Activated naive CD8-positive, alpha-beta T cell treated with anti-CD3 and anti-CD28 coated beads, Interleukin-2, amount 50 U/mL, for 24 hours (primary cell): ENCODE measurements around the gene BNC1.

ENCODE experiments used
- ATAC-seq: fragments of 150-1000 bp; cut with Tn5 transposase; one replicate; pipeline ENCODE4 v1.10.0; 2021
- DNase-seq: peaks from one replicate; pipeline ENCODE4 v3.0.0; 2021
- H3K27ac Mint-ChIP-seq: one replicate; pipeline ENCODE4 v1.8.0; 2021; ENCODE audit warnings: mild to moderate bottlenecking, mixed read lengths
- H3K27me3 Mint-ChIP-seq: one replicate; pipeline ENCODE4 v1.8.0; 2021; ENCODE audit warnings: mixed read lengths
- H3K36me3 Mint-ChIP-seq: one replicate; pipeline ENCODE4 v1.8.0; 2021; ENCODE audit warnings: low read depth, mixed read lengths
- H3K4me1 Mint-ChIP-seq: one replicate; pipeline ENCODE4 v1.8.0; 2021; ENCODE audit warnings: mixed read lengths
- H3K4me3 Mint-ChIP-seq: one replicate; pipeline ENCODE4 v1.8.0; 2021; ENCODE audit warnings: mild to moderate bottlenecking, moderate library complexity, mixed read lengths
- H3K9me3 Mint-ChIP-seq: one replicate; pipeline ENCODE4 v1.8.0; 2021; ENCODE audit warnings: mixed read lengths

The BNC1 gene, protein sequence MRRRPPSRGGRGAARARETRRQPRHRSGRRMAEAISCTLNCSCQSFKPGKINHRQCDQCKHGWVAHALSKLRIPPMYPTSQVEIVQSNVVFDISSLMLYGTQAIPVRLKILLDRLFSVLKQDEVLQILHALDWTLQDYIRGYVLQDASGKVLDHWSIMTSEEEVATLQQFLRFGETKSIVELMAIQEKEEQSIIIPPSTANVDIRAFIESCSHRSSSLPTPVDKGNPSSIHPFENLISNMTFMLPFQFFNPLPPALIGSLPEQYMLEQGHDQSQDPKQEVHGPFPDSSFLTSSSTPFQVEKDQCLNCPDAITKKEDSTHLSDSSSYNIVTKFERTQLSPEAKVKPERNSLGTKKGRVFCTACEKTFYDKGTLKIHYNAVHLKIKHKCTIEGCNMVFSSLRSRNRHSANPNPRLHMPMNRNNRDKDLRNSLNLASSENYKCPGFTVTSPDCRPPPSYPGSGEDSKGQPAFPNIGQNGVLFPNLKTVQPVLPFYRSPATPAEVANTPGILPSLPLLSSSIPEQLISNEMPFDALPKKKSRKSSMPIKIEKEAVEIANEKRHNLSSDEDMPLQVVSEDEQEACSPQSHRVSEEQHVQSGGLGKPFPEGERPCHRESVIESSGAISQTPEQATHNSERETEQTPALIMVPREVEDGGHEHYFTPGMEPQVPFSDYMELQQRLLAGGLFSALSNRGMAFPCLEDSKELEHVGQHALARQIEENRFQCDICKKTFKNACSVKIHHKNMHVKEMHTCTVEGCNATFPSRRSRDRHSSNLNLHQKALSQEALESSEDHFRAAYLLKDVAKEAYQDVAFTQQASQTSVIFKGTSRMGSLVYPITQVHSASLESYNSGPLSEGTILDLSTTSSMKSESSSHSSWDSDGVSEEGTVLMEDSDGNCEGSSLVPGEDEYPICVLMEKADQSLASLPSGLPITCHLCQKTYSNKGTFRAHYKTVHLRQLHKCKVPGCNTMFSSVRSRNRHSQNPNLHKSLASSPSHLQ

DNA sequence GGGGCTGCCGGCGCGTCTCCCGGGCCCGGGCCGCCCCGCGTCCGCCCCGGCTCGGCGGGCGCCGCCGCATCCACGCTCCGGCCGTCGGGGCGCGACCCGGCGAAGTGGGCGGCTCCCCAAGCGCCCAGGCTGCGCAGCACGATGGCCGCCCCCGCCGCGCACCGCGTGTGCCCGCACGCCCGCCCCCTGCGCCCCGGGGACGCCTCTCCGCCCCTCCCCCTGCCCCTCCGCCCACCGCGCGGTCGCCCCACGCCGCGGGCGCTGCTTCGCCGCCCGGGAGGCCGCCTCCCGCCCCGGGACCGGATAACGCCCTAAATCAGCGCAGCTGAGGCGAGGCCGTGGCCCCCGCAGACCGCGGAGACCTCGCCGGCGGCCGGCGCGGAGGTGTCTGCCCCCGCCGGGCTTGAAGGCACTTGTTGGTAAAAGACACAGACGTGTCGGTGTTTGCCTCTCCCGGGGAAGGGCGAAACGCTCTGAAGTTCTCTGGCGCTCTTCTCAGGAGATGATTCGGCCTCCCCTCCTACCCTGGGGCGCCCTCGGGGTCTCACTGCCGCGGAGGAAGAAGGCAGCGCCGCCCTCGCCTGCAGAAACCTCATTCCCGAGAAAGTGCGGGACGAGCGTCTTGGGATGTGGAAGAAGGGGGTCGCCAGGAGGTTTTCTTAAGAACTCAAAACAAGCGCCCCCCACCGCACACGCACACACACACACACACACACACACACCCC is at the start of gene BNC1:
Gene BNC1, minus strand, starts transcription at position 106 of the 725 bp plus-strand sequence. Its CDS starts 36 bp downstream, at position 70.
- no peaks in the 10 kb centered on the region for H3K9me3 Mint-ChIP-seq
- H3K27me3 Mint-ChIP-seq: peaks cover 69% of the 10 kb centered on the region
- H3K4me3 Mint-ChIP-seq: peak within 1 kb of the TSS; percentile 46
- no peak for DNase-seq
- no peak within 1 kb of the TSS for H3K27ac Mint-ChIP-seq
- H3K36me3 Mint-ChIP-seq: no peaks in the 10 kb centered on the region
- peaks cover 9% of the 10 kb centered on the region for H3K4me1 Mint-ChIP-seq
- peak; percentile 18 for ATAC-seq

DNA sequence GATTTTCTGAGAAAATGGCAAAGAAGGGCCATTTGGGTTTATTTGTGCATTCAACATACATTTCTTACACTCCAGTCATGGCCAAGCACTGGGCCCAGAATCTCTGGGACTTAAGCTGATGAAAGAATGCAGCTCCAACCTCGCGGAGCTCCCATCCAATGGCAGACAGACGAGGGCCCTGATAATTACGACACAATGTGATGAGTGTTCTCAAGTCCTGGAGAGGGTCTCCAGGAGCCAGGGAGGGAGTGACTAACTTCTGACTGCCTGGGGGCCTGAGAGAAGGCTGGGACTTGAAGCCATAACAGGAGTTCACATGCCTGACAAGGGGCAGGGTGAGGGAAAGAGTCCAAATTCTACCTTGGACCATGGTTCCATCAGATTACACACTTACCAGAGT is 42.6 kb upstream of the BNC1 start:
- H3K4me3 Mint-ChIP-seq: no peak overlapping the region
- no peak overlapping the region for H3K27ac Mint-ChIP-seq
- no peak for ATAC-seq
- H3K27me3 Mint-ChIP-seq: peaks cover 5% of the 10 kb centered on the region
- no peaks in the 10 kb centered on the region for H3K4me1 Mint-ChIP-seq
- no peaks in the 10 kb centered on the region for H3K36me3 Mint-ChIP-seq
- DNase-seq: no peak
- no peaks in the 10 kb centered on the region for H3K9me3 Mint-ChIP-seq

DNA sequence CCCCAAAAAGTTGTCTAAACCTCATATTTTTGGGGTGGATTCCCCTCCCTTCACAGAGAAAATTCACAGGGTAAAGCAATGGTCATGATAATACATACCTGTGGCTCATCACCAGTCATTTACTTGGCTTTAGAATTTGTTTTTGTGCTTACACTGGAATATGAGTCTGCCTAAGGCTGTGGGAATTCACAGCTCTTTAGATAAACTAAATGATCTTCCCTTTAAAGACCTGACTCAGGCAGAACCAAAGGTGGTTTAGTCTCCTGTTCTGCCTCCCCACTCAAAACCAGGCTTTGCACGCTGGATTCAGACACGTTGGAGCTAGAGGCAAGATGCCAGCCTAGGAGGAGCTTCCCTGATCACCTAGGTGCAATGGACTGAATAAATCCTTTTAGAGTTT is 40.3 kb upstream of the BNC1 start:
- ATAC-seq (no peak), DNase-seq (no peak)
- Mint-ChIP-seq H3K36me3 (no peaks in the 10 kb centered on the region), H3K27ac (no peak overlapping the region), H3K4me3 (no peak overlapping the region), H3K9me3 (no peaks in the 10 kb centered on the region), H3K4me1 (no peaks in the 10 kb centered on the region), H3K27me3 (peaks cover 11% of the 10 kb centered on the region)

DNA sequence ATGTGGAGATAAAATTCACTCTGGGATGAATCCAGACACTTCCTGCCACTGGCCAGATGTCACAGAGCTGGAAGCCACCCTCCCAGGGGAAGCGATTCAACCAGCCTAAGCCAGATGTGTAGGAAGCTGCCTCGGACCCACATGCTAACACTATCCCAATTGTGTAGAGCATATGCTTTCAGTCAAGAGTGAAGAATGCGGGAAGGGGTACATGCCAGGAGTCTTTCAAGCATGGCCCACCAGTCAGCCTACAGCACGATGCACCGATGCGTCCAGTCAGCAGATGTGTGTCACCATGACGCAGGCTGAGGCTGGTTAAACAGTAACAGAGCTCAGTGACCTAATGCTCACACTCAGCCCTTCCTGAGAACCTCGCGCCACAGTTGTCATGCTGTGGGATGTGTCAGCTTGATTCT is 38.8 kb upstream of the BNC1 start:
- Mint-ChIP-seq H3K27ac (no peak overlapping the region), H3K27me3 (peaks cover 14% of the 10 kb centered on the region), H3K4me1 (no peaks in the 10 kb centered on the region), H3K9me3 (no peaks in the 10 kb centered on the region), H3K36me3 (no peaks in the 10 kb centered on the region), H3K4me3 (no peak overlapping the region)
- ATAC-seq: no peak
- DNase-seq: no peak

DNA sequence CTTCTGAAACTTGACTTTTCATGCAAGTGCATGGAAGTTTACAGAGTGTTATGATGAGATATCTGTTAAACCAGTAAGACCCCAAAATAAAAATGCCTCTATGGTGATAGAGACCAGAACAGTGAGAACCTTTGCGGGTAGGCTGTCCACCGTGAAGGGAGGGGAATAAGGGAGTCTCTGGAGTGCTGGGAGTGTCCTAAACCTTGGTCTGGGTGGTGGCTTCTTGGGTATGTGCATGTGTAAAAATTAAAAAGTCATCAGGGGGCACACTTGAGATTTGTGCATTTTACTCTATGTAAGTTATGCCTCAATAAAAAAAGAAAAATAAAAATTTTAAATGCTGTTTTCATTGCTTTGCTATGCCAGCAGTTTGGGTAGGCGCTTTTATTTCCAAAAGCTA is 38.2 kb upstream of the BNC1 start:
- no peaks in the 10 kb centered on the region for H3K36me3 Mint-ChIP-seq
- no peaks in the 10 kb centered on the region for H3K4me1 Mint-ChIP-seq
- H3K27ac Mint-ChIP-seq: no peak overlapping the region
- no peaks in the 10 kb centered on the region for H3K9me3 Mint-ChIP-seq
- DNase-seq (no peak), ATAC-seq (no peak)
- peaks cover 17% of the 10 kb centered on the region for H3K27me3 Mint-ChIP-seq
- no peak overlapping the region for H3K4me3 Mint-ChIP-seq

DNA sequence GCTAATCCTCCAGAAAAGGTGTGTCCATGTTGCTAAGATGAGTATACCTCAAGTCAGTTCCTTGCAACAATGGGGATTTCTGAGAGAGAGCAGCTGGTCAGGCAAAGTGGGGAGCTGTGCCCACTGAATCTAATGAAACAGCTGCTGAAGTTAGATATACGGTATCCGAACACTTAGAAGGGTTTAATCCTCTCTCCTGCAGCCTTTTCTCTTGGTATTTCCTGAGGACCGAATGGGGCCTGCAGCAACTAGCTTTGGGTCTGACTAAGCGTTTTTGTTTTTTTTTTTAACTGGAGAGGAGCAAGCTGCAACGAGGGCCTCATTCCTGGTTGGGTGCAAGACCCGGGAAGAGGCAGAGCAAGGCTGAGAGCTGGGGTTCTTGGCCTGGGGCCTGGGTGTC is 37.6 kb upstream of the BNC1 start:
- H3K36me3 Mint-ChIP-seq: no peaks in the 10 kb centered on the region
- no peaks in the 10 kb centered on the region for H3K9me3 Mint-ChIP-seq
- H3K27me3 Mint-ChIP-seq: peaks cover 22% of the 10 kb centered on the region
- DNase-seq: no peak
- ATAC-seq: no peak
- H3K27ac Mint-ChIP-seq: no peak overlapping the region
- no peaks in the 10 kb centered on the region for H3K4me1 Mint-ChIP-seq
- no peak overlapping the region for H3K4me3 Mint-ChIP-seq

DNA sequence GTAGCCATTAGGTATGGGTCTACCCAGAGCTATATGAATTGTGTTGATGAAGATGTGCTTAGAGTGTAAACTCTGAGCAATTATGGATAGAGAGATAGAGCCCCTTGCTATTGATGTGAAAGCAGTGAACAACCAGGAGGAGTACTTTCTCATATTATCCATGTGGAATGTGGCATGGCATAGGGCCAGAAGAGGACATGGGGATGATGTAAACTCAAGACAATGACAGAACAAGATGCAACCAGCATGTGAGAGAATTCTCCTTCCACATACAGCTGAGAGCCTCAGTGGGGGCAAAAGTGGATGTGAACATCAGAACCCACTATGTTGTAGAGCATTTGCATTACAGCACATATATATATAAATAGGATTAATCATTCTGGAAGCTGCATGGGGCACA is 36.4 kb upstream of the BNC1 start:
- ATAC-seq (no peak), DNase-seq (no peak)
- Mint-ChIP-seq H3K36me3 (no peaks in the 10 kb centered on the region), H3K27me3 (peaks cover 22% of the 10 kb centered on the region), H3K4me1 (no peaks in the 10 kb centered on the region), H3K9me3 (no peaks in the 10 kb centered on the region), H3K4me3 (no peak overlapping the region), H3K27ac (no peak overlapping the region)

DNA sequence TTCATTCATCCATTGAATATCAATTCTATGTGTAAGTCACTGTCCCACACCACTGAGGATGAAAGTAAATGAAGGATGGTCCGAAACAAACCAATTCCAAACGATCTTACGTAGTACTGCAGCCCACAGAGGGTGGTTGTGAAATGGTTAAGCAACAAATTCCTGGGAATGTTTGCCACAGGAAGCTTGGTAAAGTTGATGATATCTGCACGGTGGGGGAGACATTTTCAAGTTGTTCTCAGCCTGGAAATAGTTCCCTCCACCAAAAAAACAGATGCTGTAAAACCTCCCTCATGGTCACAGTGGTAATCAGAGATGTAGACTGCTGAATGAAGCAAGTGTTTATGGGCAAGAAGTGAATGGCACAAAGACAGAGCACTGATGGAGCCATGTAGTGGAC is 35.9 kb upstream of the BNC1 start:
- no peak for ATAC-seq
- H3K4me3 Mint-ChIP-seq: no peak overlapping the region
- H3K9me3 Mint-ChIP-seq: no peaks in the 10 kb centered on the region
- H3K4me1 Mint-ChIP-seq: no peaks in the 10 kb centered on the region
- DNase-seq: no peak
- no peak overlapping the region for H3K27ac Mint-ChIP-seq
- peaks cover 19% of the 10 kb centered on the region for H3K27me3 Mint-ChIP-seq
- H3K36me3 Mint-ChIP-seq: no peaks in the 10 kb centered on the region

DNA sequence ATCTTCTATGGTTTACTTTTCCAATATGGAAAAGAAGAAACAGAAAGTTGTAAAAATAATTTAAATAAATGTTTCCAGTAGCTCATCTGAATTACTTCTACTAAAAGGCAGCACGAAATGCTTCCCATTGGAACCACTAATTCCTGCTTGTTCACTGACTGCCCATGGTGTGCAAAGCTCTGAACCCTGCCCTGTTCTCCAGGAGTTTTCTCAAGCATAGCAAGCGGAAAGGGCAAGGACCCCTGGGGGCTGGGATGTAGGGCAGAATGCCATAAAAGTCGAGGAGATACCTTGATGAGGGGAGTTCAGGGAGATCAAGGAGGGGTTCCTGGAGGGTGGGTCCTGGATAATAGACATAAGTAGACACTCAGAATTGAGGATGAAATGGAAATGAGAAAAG is 35.3 kb upstream of the BNC1 start:
- ATAC-seq: no peak
- no peaks in the 10 kb centered on the region for H3K9me3 Mint-ChIP-seq
- no peaks in the 10 kb centered on the region for H3K36me3 Mint-ChIP-seq
- peaks cover 19% of the 10 kb centered on the region for H3K27me3 Mint-ChIP-seq
- no peak for DNase-seq
- H3K27ac Mint-ChIP-seq: no peak overlapping the region
- H3K4me1 Mint-ChIP-seq: no peaks in the 10 kb centered on the region
- H3K4me3 Mint-ChIP-seq: no peak overlapping the region

DNA sequence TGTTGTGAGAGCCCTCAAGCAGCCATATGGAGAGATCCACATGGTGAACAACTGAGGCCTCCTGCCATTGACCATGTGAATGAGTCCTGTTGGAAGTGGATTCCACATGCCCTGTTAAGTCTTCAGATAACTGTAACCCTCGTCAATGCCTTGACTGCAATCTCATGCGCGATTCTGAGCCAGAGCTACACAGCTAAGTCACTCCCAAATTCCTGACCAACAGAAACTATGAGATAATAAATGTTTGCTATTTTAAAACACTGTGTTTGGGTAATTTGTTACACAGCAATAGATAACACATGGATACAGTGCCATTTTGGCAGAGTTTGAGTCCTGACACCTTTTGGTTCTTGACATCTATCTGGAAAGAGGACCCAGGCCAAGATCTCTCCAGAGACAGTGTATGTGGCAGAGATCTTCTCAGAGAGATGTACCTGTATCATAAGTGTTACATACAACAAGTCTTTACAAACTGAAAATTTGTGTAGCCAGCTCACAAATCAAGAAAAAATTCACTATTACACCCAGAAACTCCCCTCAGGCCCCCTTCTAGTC is 34.5 kb upstream of the BNC1 start:
- H3K4me1 Mint-ChIP-seq: no peaks in the 10 kb centered on the region
- ATAC-seq (no peak), DNase-seq (no peak)
- no peak overlapping the region for H3K27ac Mint-ChIP-seq
- no peaks in the 10 kb centered on the region for H3K9me3 Mint-ChIP-seq
- H3K27me3 Mint-ChIP-seq: peaks cover 19% of the 10 kb centered on the region
- no peak overlapping the region for H3K4me3 Mint-ChIP-seq
- H3K36me3 Mint-ChIP-seq: no peaks in the 10 kb centered on the region

DNA sequence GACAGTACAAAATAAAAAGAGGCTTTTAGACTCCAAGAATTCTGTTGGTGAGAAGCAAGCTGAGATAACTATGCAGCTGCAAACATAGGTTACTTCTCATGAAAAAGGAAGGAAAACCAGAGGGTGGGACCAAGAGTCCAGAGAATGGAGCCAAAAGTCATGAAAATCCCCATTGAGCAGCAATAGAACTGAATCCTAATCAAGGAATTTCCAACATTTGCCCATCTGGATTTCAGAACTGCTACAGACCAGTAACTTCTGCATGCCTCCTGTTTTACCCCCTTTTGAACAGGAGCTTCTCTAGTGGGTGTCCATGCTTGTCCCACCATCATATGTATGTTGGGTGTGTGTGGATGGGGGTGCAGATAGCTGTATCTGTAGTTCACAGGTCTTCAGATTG is 33.6 kb upstream of the BNC1 start:
- no peaks in the 10 kb centered on the region for H3K4me1 Mint-ChIP-seq

DNA sequence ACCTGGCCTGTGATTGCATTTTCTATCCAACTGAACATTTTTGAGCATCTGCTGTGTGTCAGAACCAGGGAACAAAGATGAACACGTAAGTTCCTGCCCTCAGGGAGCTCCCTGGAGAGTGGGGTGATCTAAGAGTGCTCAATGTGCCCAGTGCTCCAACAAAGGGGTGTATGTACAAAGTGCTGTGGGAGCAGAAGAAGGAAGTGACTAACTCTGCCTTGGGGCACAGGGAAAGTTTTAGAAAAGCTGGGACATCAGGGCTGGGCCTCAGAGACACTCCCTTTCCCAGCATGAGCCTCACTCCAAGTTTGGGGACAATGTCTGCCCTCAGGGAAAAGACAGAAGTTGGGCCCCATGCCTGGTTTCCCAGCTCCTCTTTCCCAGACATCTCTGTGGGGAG is 27.6 kb upstream of the BNC1 start:
- ATAC-seq (no peak), DNase-seq (no peak)
- no peak overlapping the region for H3K4me3 Mint-ChIP-seq
- peaks cover 3% of the 10 kb centered on the region for H3K27me3 Mint-ChIP-seq
- no peaks in the 10 kb centered on the region for H3K36me3 Mint-ChIP-seq
- no peaks in the 10 kb centered on the region for H3K4me1 Mint-ChIP-seq
- H3K27ac Mint-ChIP-seq: no peak overlapping the region
- no peaks in the 10 kb centered on the region for H3K9me3 Mint-ChIP-seq

More for the DNA sequence above, 33.6 kb upstream of the BNC1 start:
- Mint-ChIP-seq H3K36me3 (no peaks in the 10 kb centered on the region), H3K9me3 (no peaks in the 10 kb centered on the region), H3K27ac (no peak overlapping the region), H3K4me3 (no peak overlapping the region), H3K27me3 (peaks cover 19% of the 10 kb centered on the region)
- no peak for ATAC-seq
- DNase-seq: no peak

DNA sequence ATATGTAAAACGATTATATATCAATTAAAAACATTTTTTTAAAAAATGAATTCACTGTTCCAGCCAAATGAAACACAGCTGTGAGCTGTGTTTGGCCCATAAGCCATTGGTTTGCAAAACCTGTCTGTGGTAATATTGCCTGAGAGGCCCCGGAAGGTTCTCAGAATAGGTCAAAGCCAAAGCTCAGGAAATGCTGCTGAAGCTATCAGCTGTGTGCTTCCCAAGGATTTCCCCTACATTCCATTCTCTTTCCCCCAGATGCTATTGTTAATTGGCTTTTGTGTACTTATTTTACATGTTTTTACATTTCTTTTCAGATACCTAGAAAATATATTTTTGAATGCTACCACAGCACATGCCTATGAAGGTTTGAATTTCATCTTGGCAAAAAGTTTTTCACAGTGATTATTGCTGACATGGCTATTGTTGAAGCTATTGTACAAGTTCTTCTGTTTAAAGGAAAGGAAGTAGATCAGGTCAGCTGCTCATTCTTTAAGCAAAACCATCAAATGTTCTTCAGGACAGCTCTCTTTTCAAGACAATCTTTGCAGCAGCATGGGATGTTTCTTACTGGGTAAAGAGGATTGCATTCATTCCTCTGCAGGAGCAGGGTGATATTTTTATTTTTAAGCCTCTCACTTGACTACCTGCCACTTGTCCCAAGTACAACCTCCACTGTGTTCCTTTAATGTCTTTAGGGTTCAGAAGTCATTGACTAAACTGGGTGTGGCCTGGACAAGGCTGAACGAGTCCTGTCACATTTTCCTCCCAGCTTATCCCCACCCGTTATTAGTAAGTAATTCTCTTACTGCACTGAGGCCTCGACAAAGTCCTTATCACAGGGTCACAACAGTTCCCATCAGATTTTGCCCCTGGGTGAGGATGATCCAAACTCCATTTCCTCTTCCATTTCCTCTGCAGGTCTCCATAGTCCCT is 26.3 kb upstream of the BNC1 start:
- H3K27ac Mint-ChIP-seq: no peak overlapping the region
- H3K36me3 Mint-ChIP-seq: no peaks in the 10 kb centered on the region
- DNase-seq: no peak
- H3K4me3 Mint-ChIP-seq: no peak overlapping the region
- H3K27me3 Mint-ChIP-seq: peaks cover 4% of the 10 kb centered on the region
- ATAC-seq: no peak
- H3K9me3 Mint-ChIP-seq: no peaks in the 10 kb centered on the region
- H3K4me1 Mint-ChIP-seq: no peaks in the 10 kb centered on the region
